HEK293 (cell line): ENCODE measurements around the gene UCK2.

Experiments used
- CTCF ChIA-PET: fragments of 350-600 bp; formaldehyde crosslinking; extraction: SDS; loops from one replicate; lab custom pipeline; 2021; ENCODE audit warnings: antibody characterized with exemption; lab: Yijun Ruan, JAX
- POLR2A ChIA-PET: fragments of 300-600 bp; formaldehyde crosslinking; extraction: SDS; loops from one replicate; lab custom pipeline; 2020; ENCODE audit warnings: antibody characterized with exemption, inconsistent platforms; lab: Yijun Ruan, JAX
- H3K27ac ChIP-seq: fragments of 200-500 bp; sonication (Bioruptor generic); 2 replicates; pipeline ENCODE4 v1.5.1; 2014; ENCODE audit warnings: low read depth, low read length, control low read depth, inconsistent platforms; ENCODE audit errors: extremely low read depth
- H3K36me3 ChIP-seq, 2 experiments: fragments of 200-500 bp in 1 of 2; sonication (Bioruptor generic) in 1 of 2; 1 replicate in 1 of 2; 2 replicates in 1 of 2; pipeline ENCODE4 v1.5.1; 2014 to 2017; ENCODE audit warnings: inconsistent platforms in 2 of 2, low read length in 2 of 2; ENCODE audit not compliant: control insufficient read depth in 2 of 2, insufficient read depth in 1 of 2
- H3K4me1 ChIP-seq: fragments of 200-500 bp; sonication (Bioruptor generic); 2 replicates; pipeline ENCODE4 v1.5.1; 2014; ENCODE audit warnings: mild to moderate bottlenecking, low read length, inconsistent platforms; ENCODE audit not compliant: control insufficient read depth, insufficient read depth
- H3K4me3 ChIP-seq: 2 replicates; pipeline ENCODE4 v1.5.1; 2011; ENCODE audit warnings: low read depth, mild to moderate bottlenecking, control low read depth, low read length, moderate library complexity
- H3K9me3 ChIP-seq: fragments of 200-500 bp; sonication (Bioruptor generic); 2 replicates; pipeline ENCODE4 v1.5.1; 2014; ENCODE audit warnings: low read depth, low read length, inconsistent platforms; ENCODE audit not compliant: control insufficient read depth, insufficient read depth
- GLI4 ChIP-seq: fragments of 450-650 bp; formaldehyde crosslinking; IDR thresholded peaks from 2 replicates; pipeline ENCODE4 v1.5.1; 2016; ENCODE audit warnings: missing biosample characterization, missing genetic modification characterization
- HIC1 ChIP-seq: fragments of 450-650 bp; formaldehyde crosslinking; IDR thresholded peaks from 2 replicates; pipeline ENCODE4 v1.5.1; 2016; ENCODE audit warnings: missing biosample characterization, missing genetic modification characterization
- HOXD13 ChIP-seq: sonication (generic); formaldehyde crosslinking; IDR thresholded peaks from 2 replicates; pipeline ENCODE4 v1.8.0; 2022; ENCODE audit warnings: missing genetic modification reagents, borderline replicate concordance
- INSM2 ChIP-seq: fragments of 450-650 bp; formaldehyde crosslinking; IDR thresholded peaks from 2 replicates; pipeline ENCODE4 v1.5.1; 2016; ENCODE audit warnings: missing biosample characterization, missing genetic modification characterization
- PRDM2 ChIP-seq: fragments of 450-650 bp; formaldehyde crosslinking; IDR thresholded peaks from 2 replicates; pipeline ENCODE4 v1.5.1; 2016; ENCODE audit warnings: missing biosample characterization, missing genetic modification characterization, borderline replicate concordance
- RBAK ChIP-seq: fragments of 450-650 bp; formaldehyde crosslinking; IDR thresholded peaks from 2 replicates; pipeline ENCODE4 v1.5.1; 2016; ENCODE audit warnings: missing biosample characterization, missing genetic modification characterization
- REST ChIP-seq: fragments of 450-650 bp; formaldehyde crosslinking; IDR thresholded peaks from 2 replicates; pipeline ENCODE4 v1.5.1; 2016; ENCODE audit warnings: missing biosample characterization, missing genetic modification characterization
- SP7 ChIP-seq: fragments of 450-650 bp; formaldehyde crosslinking; IDR thresholded peaks from 2 replicates; pipeline ENCODE4 v1.5.1; 2016; ENCODE audit warnings: missing biosample characterization, missing genetic modification characterization
- TRIM28 ChIP-seq: IDR thresholded peaks from 2 replicates; pipeline ENCODE4 v1.6.1; 2011; ENCODE audit warnings: low read length, control low read depth, borderline replicate concordance
- YY1 ChIP-seq: fragments of 450-650 bp; formaldehyde crosslinking; IDR thresholded peaks from 2 replicates; pipeline ENCODE4 v1.5.1; 2018; ENCODE audit warnings: missing biosample characterization, missing genetic modification characterization
- ZEB2 ChIP-seq: fragments of 450-650 bp; formaldehyde crosslinking; IDR thresholded peaks from 2 replicates; pipeline ENCODE4 v1.5.1; 2016; ENCODE audit warnings: missing biosample characterization, missing genetic modification characterization
- ZNF19 ChIP-seq: fragments of 450-650 bp; formaldehyde crosslinking; IDR thresholded peaks from 2 replicates; pipeline ENCODE4; 2016; ENCODE audit warnings: missing biosample characterization, missing genetic modification characterization, low read depth
- ZNF221 ChIP-seq: fragments of 450-650 bp; formaldehyde crosslinking; IDR thresholded peaks from 2 replicates; pipeline ENCODE4 v1.5.1; 2017; ENCODE audit warnings: missing biosample characterization, missing genetic modification characterization, borderline replicate concordance
- ZNF223 ChIP-seq: fragments of 450-650 bp; formaldehyde crosslinking; IDR thresholded peaks from 2 replicates; pipeline ENCODE4 v1.5.1; 2016; ENCODE audit warnings: missing biosample characterization, missing genetic modification characterization
- ZNF366 ChIP-seq: fragments of 450-650 bp; formaldehyde crosslinking; conservative IDR thresholded peaks from 2 replicates; pipeline ENCODE4 v1.5.1; 2016; ENCODE audit warnings: missing biosample characterization, missing genetic modification characterization
- ZNF394 ChIP-seq: fragments of 450-650 bp; formaldehyde crosslinking; IDR thresholded peaks from 2 replicates; pipeline ENCODE4 v1.5.1; 2016; ENCODE audit warnings: missing biosample characterization, missing genetic modification characterization, mild to moderate bottlenecking, moderate library complexity, borderline replicate concordance
- ZNF555 ChIP-seq: fragments of 450-650 bp; formaldehyde crosslinking; conservative IDR thresholded peaks from 2 replicates; pipeline ENCODE4 v1.5.1; 2017; ENCODE audit warnings: missing biosample characterization, mild to moderate bottlenecking, missing genetic modification characterization, inconsistent platforms
- ZNF701 ChIP-seq: fragments of 450-650 bp; formaldehyde crosslinking; IDR thresholded peaks from 2 replicates; pipeline ENCODE4 v1.5.1; 2016; ENCODE audit warnings: missing biosample characterization, missing genetic modification characterization

The UCK2 gene

GRCh38 chr1:165925498-165926079, 98.2 kb downstream of the UCK2 start:
- Histone ChIP-seq H3K4me1 (no peaks in the 10 kb centered on the region), H3K4me3 (no peak overlapping the region), H3K36me3 (no peaks in the 10 kb centered on the region), H3K9me3 (no peaks in the 10 kb centered on the region), H3K27ac (no peak overlapping the region)
- ChIA-PET CTCF (interaction anchor here (0.5 to 3.7 kb wide), 15 partner anchors 8 to 562 kb away, joined by 3 to 19 read pairs (median 3); partner anchors contain the start of gene FAM78B), POLR2A (no interaction called here)
- TF ChIP-seq TRIM28, result no peak
- TF ChIP-seq HIC1 (tag by site-specific recombination), result no peak
- TF ChIP-seq SP7 (tag by site-specific recombination), result no peak
- no peak for TF ChIP-seq GLI4 (tag by site-specific recombination)
- TF ChIP-seq ZNF701 (tag by site-specific recombination), result no peak
- no peak for TF ChIP-seq REST (tag by site-specific recombination)
- TF ChIP-seq YY1, result no peak

- no peak overlapping the region for H3K27ac ChIP-seq
- ChIA-PET CTCF (interaction anchor here (0.6 to 2.6 kb wide), 8 partner anchors 60 to 548 kb away, joined by 3 to 15 read pairs (median 3); no protein-coding TSS in a partner anchor), POLR2A (no interaction called here)
- H3K9me3 ChIP-seq, result no peaks in the 10 kb centered on the region
- TF ChIP-seq ZNF221 (tag by site-specific recombination) (no peak), INSM2 (tag by site-specific recombination) (no peak), ZNF366 (tag by site-specific recombination) (no peak), ZNF555 (no peak), ZEB2 (tag by site-specific recombination) (no peak), PRDM2 (tag by site-specific recombination) (no peak), ZNF223 (tag by site-specific recombination) (no peak), ZNF19 (tag by site-specific recombination) (no peak), RBAK (tag by site-specific recombination) (no peak), ZNF394 (tag by site-specific recombination) (no peak), HOXD13 (CRISPR knock-in tag) (no peak)
- H3K4me3 ChIP-seq, result no peak overlapping the region
- no peaks in the 10 kb centered on the region for H3K36me3 ChIP-seq
- no peaks in the 10 kb centered on the region for H3K4me1 ChIP-seq
Observed at GRCh38 chr1:165927169-165927568, 99.8 kb downstream of the UCK2 start.
